Testis (tissue), 3 donors: ENCODE measurements around the gene ENTPD6. TPM values are rescaled to one million over a fixed set of nuclear protein-coding genes. Genes with fewer than 3 reads are reported as not detected.

Source experiments
- DNase-seq: peaks from one replicate; pipeline ENCODE4 v3.0.0-alpha.2; 2019
- H3K27ac ChIP-seq, 2 donors: fragments of 200-600 bp; sonication (generic); one replicate each; pipeline ENCODE4 v1.5.1; 2019
- H3K27me3 ChIP-seq: fragments of 200-600 bp; sonication (generic); one replicate; pipeline ENCODE4 v1.5.1; 2019
- H3K36me3 ChIP-seq: fragments of 200-600 bp; sonication (generic); one replicate; pipeline ENCODE4 v1.5.1; 2017; ENCODE audit warnings: low read depth; ENCODE audit errors: missing control alignments
- H3K4me1 ChIP-seq: fragments of 200-600 bp; sonication (generic); one replicate; pipeline ENCODE4 v1.5.1; 2019
- H3K4me3 ChIP-seq, 2 donors: fragments of 200-600 bp; sonication (generic); one replicate each; pipeline ENCODE4 v1.5.1; 2017 to 2019
- H3K9me3 ChIP-seq: fragments of 200-600 bp; sonication (generic); one replicate; pipeline ENCODE4 v1.5.1; 2017
- CTCF ChIP-seq, 3 experiments: fragments of 450-650 bp in 2 of 3; fragments of 200-600 bp in 1 of 3; sonication (generic) in 1 of 3; IDR thresholded peaks; one replicate each; pipeline ENCODE4 v1.5.1; 2016 to 2019; ENCODE audit warnings: antibody characterized with exemption in 3 of 3, mild to moderate bottlenecking in 2 of 3, moderate library complexity in 1 of 3
- POLR2A ChIP-seq: fragments of 450-650 bp; IDR thresholded peaks from one replicate; pipeline ENCODE4 v1.6.1; 2017; ENCODE audit warnings: antibody characterized with exemption, mild to moderate bottlenecking, moderate library complexity
- WGBS, 2 donors: methylation state at CpG; one replicate each; pipeline ENCODE4 v1.1.5; 2018; 5-methylcytosine and 5-hydroxymethylcytosine counted together
- intact Hi-C: fragments of 100-400 bp; cut with DNase I; formaldehyde crosslinking; loops from one replicate; pipeline ENCODE4 v1.15.1; 2023; ENCODE audit warnings: low total_unique reads
- polyA plus RNA-seq: library from polyadenylated mRNA; stranded (reverse); fragments of 350-450 nt; fragmentation: Illumina TruSeq; extraction: RNeasy Lipid Tissue Mini Kit (QIAGEN cat#74804); gene quantifications from one replicate; pipeline ENCODE4 v1.2.3, GENCODE V29; 2014; ENCODE audit warnings: low read depth, low replicate concordance; ENCODE audit not compliant: insufficient read depth
- total RNA-seq, 2 donors: library from RNA; depleted of rRNA; stranded (reverse); fragments of >200 nt; gene quantifications; one replicate each; pipeline ENCODE4 v1.2.3, GENCODE V29; 2016

The ENTPD6 gene
- total and polyA plus RNA-seq, 3 donors from 2014 or later, result 80.7 to 204 (median 157) TPM

DNA sequence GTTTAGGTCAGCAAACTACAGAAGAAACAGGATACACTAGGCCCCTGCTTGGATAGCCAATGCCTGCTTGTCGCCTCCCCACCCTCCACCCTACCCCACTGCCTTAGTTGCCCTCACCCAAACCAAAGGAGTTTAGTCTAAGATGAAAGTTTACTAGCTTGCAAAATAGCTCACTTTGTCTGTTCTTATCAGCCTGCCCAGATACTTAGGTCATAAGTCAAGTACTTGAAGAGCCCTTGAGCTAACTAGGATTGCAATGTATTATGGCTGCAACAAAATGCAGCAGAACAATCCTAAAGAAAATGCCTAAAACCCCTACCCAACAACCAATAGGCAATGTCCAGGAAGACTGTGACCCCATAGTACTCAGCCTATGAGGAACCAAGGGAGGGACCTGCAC lies 7.3 kb upstream of the ENTPD6 start:
- H3K4me1 ChIP-seq, result peaks cover 38% of the 10 kb centered on the region
- no peak overlapping the region for H3K27ac ChIP-seq
- DNase-seq, result no peak
- TF ChIP-seq POLR2A (no peak), CTCF (IDR thresholded peaks at IDR 0.05) (no peak)
- intact Hi-C loops, result no loop called here
- WGBS, 2 donors, result 65 to 87% methylated on average over 1 of the region's 1 CpG
- no peaks in the 10 kb centered on the region for H3K36me3 ChIP-seq
- no peaks in the 10 kb centered on the region for H3K9me3 ChIP-seq
- no peak overlapping the region for H3K4me3 ChIP-seq
- no peaks in the 10 kb centered on the region for H3K27me3 ChIP-seq

DNA sequence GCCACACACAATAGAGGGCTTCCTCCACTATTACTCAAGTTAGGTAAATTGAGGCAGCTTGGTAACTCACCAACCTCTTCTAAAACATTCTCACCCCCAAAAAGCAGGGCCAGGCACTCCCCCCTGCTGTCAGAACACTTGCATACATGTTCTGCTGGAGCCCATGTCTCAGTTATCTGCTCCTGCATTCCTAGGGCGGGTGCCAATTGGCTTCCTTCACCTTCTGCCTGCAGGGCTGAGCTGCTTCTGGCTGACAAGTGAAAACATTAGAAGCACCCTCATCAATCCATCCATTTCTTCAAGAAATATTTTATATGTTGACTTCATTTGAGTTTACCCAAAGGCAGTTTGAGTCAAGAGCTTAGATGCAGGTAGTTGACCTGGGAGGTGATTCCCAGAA lies 4.5 kb upstream of the ENTPD6 start:
- intact Hi-C loops, result no loop called here
- DNase-seq, result peak; percentile 85
- 21 to 77% methylated on average over 1 of the region's 1 CpG for WGBS, 2 donors
- H3K4me1 ChIP-seq, result peaks cover 45% of the 10 kb centered on the region
- no peak overlapping the region for H3K4me3 ChIP-seq
- no peaks in the 10 kb centered on the region for H3K9me3 ChIP-seq
- H3K27me3 ChIP-seq, result no peaks in the 10 kb centered on the region
- no peaks in the 10 kb centered on the region for H3K36me3 ChIP-seq
- peak overlapping the region in 1 of 2 donors; percentile 38 for H3K27ac ChIP-seq
- TF ChIP-seq CTCF (IDR thresholded peaks at IDR 0.05) (no peak), POLR2A (no peak)

DNA sequence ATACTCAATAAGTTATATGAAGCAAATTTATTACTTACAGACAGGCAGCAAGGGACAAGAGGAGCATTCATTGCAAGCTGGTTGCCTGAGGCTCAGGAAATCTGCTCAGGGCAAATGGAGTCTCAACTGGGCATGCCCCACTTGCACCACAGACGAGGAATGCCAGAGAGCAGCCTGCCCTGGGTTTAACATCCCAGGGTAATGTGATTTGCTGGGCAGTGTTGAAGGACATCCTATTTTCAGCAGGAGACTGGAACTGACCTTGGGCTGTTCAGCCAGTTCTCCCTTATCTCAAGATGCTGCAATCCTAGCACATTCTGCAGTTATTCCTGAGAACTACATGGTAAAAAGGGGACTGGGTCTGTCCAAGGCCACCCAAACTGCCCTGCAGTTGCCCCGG lies 3.8 kb upstream of the ENTPD6 start:
- Histone ChIP-seq H3K4me1 (peaks cover 45% of the 10 kb centered on the region), H3K4me3 (no peak overlapping the region), H3K9me3 (no peaks in the 10 kb centered on the region), H3K36me3 (no peaks in the 10 kb centered on the region), H3K27me3 (no peaks in the 10 kb centered on the region), H3K27ac (peak overlapping the region in 1 of 2 donors; percentile 38)
- TF ChIP-seq POLR2A, result no peak
- no peak for TF ChIP-seq CTCF (IDR thresholded peaks at IDR 0.05)
- intact Hi-C loops, result no loop called here
- 20 to 44% methylated on average over 2 of the region's 2 CpGs for WGBS, 2 donors
- peak; percentile 80 for DNase-seq

GRCh38 chr20:25193843-25194242 lies 1.7 kb upstream of the ENTPD6 start:
- no peaks in the 10 kb centered on the region for H3K36me3 ChIP-seq

More at GRCh38 chr20:25193843-25194242, 1.7 kb upstream of the ENTPD6 start:
- Histone ChIP-seq H3K4me3 (no peak overlapping the region), H3K4me1 (peaks cover 42% of the 10 kb centered on the region), H3K9me3 (no peaks in the 10 kb centered on the region), H3K27me3 (no peaks in the 10 kb centered on the region), H3K27ac (peak overlapping the region in 1 of 2 donors; percentile 14)
- no peak for DNase-seq
- intact Hi-C loops, result no loop called here
- TF ChIP-seq POLR2A (no peak), CTCF (IDR thresholded peaks at IDR 0.05) (no peak)
- WGBS, 2 donors, result 68 to 80% methylated on average over 2 of the region's 2 CpGs
